HG02943 (cell line): ENCODE results near the gene C13orf42.

Experiments used
- ATAC-seq: cut with Tn5 transposase; IDR thresholded peaks from one replicate; pipeline ENCODE4 v1.9.1; 2021; ENCODE audit warnings: mild to moderate bottlenecking, low read depth, moderate library complexity; ENCODE audit not compliant: unreplicated experiment

Gene C13orf42

GRCh38 chr13:51035978-51036377 lies 75.1 kb downstream of the C13orf42 start:
- no peak for ATAC-seq

- no peak for ATAC-seq
Observed at GRCh38 chr13:51035469-51035868, 75.6 kb downstream of the C13orf42 start.

GRCh38 chr13:51034906-51035305 lies 76.2 kb downstream of the C13orf42 start:
- ATAC-seq: no peak

GRCh38 chr13:51033421-51034185 lies 77.5 kb downstream of the C13orf42 start:
- ATAC-seq: no peak

- ATAC-seq: no peak
Observed at GRCh38 chr13:51032831-51033230, 78.2 kb downstream of the C13orf42 start.
